ENCODE data around the gene GPR135.

GPR135 gene

GRCh38 chr14:59465316-59466135, at the start of gene GPR135:
Gene GPR135 (minus strand): TSS chr14:59465380. CDS start chr14:59465226, 154 bp downstream.
- in situ Hi-C loops (cut with MboI; ENCODE audit: low sequenced_read_pairs) = no loop called here

- in situ Hi-C loops (cut with MboI; ENCODE audit: low sequenced_read_pairs) = no loop called here
These were observed 46.9 kb upstream of the GPR135 start for GRCh38 chr14:59511916-59512575.

- in situ Hi-C loops (cut with MboI; ENCODE audit: low sequenced_read_pairs) = no loop called here
These were observed 45.8 kb upstream of the GPR135 start for GRCh38 chr14:59510966-59511365.

- in situ Hi-C loops (cut with MboI; ENCODE audit: low sequenced_read_pairs) = no loop called here
These were observed 44.8 kb upstream of the GPR135 start for GRCh38 chr14:59510001-59510400.

- in situ Hi-C loops (cut with MboI; ENCODE audit: low sequenced_read_pairs) = no loop called here
These were observed 43.9 kb upstream of the GPR135 start for GRCh38 chr14:59509101-59509500.

- in situ Hi-C loops (cut with MboI; ENCODE audit: low sequenced_read_pairs) = no loop called here
These were observed 42.5 kb upstream of the GPR135 start for GRCh38 chr14:59507752-59508103.

- in situ Hi-C loops (cut with MboI; ENCODE audit: low sequenced_read_pairs) = no loop called here
These were observed 42.0 kb upstream of the GPR135 start for GRCh38 chr14:59507063-59507751.

GRCh38 chr14:59503256-59503655, 38.1 kb upstream of the GPR135 start:
- in situ Hi-C loops (cut with MboI; ENCODE audit: low sequenced_read_pairs) = no loop called here

GRCh38 chr14:59500732-59501131, 35.6 kb upstream of the GPR135 start:
- in situ Hi-C loops (cut with MboI; ENCODE audit: low sequenced_read_pairs) = no loop called here

GRCh38 chr14:59492384-59492783, 27.2 kb upstream of the GPR135 start:
- in situ Hi-C loops (cut with MboI; ENCODE audit: low sequenced_read_pairs) = no loop called here

GRCh38 chr14:59490756-59491155, 25.6 kb upstream of the GPR135 start:
- in situ Hi-C loops (cut with MboI; ENCODE audit: low sequenced_read_pairs) = no loop called here

GRCh38 chr14:59484639-59485175, 19.5 kb upstream of the GPR135 start:
- in situ Hi-C loops (cut with MboI; ENCODE audit: low sequenced_read_pairs) = no loop called here

GRCh38 chr14:59483819-59484638, 18.8 kb upstream of the GPR135 start, which contains the start of the genes JKAMP and L3HYPDH:
Gene JKAMP (plus strand): TSS chr14:59484517. CDS start chr14:59484590, 73 bp downstream.
Gene L3HYPDH (minus strand): TSS chr14:59484408. CDS start chr14:59484316, 92 bp downstream.
- in situ Hi-C loops (cut with MboI; ENCODE audit: low sequenced_read_pairs) = no loop called here

GRCh38 chr14:59483363-59483762, 18.2 kb upstream of the GPR135 start:
- in situ Hi-C loops (cut with MboI; ENCODE audit: low sequenced_read_pairs) = no loop called here

GRCh38 chr14:59482541-59483331, 17.6 kb upstream of the GPR135 start:
- in situ Hi-C loops (cut with MboI; ENCODE audit: low sequenced_read_pairs) = no loop called here

GRCh38 chr14:59481871-59482540, 16.8 kb upstream of the GPR135 start:
- in situ Hi-C loops (cut with MboI; ENCODE audit: low sequenced_read_pairs) = no loop called here

GRCh38 chr14:59481407-59481806, 16.2 kb upstream of the GPR135 start:
- in situ Hi-C loops (cut with MboI; ENCODE audit: low sequenced_read_pairs) = no loop called here

- in situ Hi-C loops (cut with MboI; ENCODE audit: low sequenced_read_pairs) = no loop called here
These were observed 15.0 kb upstream of the GPR135 start for GRCh38 chr14:59480166-59480565.

- in situ Hi-C loops (cut with MboI; ENCODE audit: low sequenced_read_pairs) = no loop called here
These were observed 13.4 kb upstream of the GPR135 start for GRCh38 chr14:59478540-59478939.
